Neural cell (in vitro differentiated cells): ENCODE measurements around the gene TNS2. TPM values are rescaled to one million over a fixed set of nuclear protein-coding genes. Genes with fewer than 3 reads are reported as not detected.
"Not testable (repeated sequence)": the region's sequence is repeated elsewhere in the genome, so short reads cannot be mapped to it uniquely, and the experiment has no call there.

ENCODE experiments used
- H2AFZ ChIP-seq: fragments of 200-600, 300-800 bp; sonication (generic), shearing (Covaris generic); 2 replicates; pipeline ENCODE4 v1.6.0; 2014; ENCODE audit warnings: low read depth, mild to moderate bottlenecking, antibody characterized with exemption, low read length, moderate library complexity
- H3F3A ChIP-seq: fragments of 200-600 bp; shearing (Covaris generic); 2 replicates; pipeline ENCODE4 v1.6.1; 2016; ENCODE audit warnings: mild to moderate bottlenecking, moderate library complexity, mixed read lengths, antibody characterized with exemption, low read length; ENCODE audit not compliant: insufficient read depth, poor library complexity, severe bottlenecking
- H3K27ac ChIP-seq: fragments of 200-600, 300-800 bp; sonication (generic), shearing (Covaris generic); 2 replicates; pipeline ENCODE4 v1.5.1; 2014; ENCODE audit warnings: mild to moderate bottlenecking, low read length, moderate library complexity
- H3K27me3 ChIP-seq: fragments of 300-800, 200-600 bp; sonication (generic), shearing (Covaris generic); 2 replicates; pipeline ENCODE4 v1.6.0; 2014; ENCODE audit warnings: mild to moderate bottlenecking, low read depth, low read length, moderate library complexity; ENCODE audit not compliant: insufficient read depth
- H3K36me3 ChIP-seq: fragments of 300-800, 200-600 bp; sonication (generic), shearing (Covaris generic); 2 replicates; pipeline ENCODE4 v1.5.1; 2014; ENCODE audit warnings: mild to moderate bottlenecking, antibody characterized with exemption, low read length, moderate library complexity; ENCODE audit not compliant: insufficient read depth
- H3K4me2 ChIP-seq: fragments of 300-800, 200-600 bp; sonication (generic), shearing (Covaris generic); 2 replicates; pipeline ENCODE4 v1.6.0; 2014; ENCODE audit warnings: mild to moderate bottlenecking, low read length
- H3K4me3 ChIP-seq: fragments of 300-800, 200-600 bp; sonication (generic), shearing (Covaris generic); 2 replicates; pipeline ENCODE4 v1.5.1; 2014; ENCODE audit warnings: mild to moderate bottlenecking, low read length, moderate library complexity
- H3K79me2 ChIP-seq: fragments of 200-600 bp; shearing (Covaris generic); replicated peaks from 2 replicates; pipeline ENCODE4 v1.6.0; 2014; ENCODE audit warnings: mild to moderate bottlenecking, low read length, moderate library complexity; ENCODE audit not compliant: insufficient read depth
- H3K9ac ChIP-seq: fragments of 300-800, 200-600 bp; sonication (generic), shearing (Covaris generic); 2 replicates; pipeline ENCODE4 v1.6.1; 2016; ENCODE audit warnings: mild to moderate bottlenecking, low read length, mixed read lengths
- H3K9me2 ChIP-seq: fragments of 200-600 bp; shearing (Covaris generic); 2 replicates; pipeline ENCODE4 v1.6.1; 2016; ENCODE audit warnings: mild to moderate bottlenecking, low read length, mixed read lengths; ENCODE audit not compliant: insufficient read depth
- H3K9me3 ChIP-seq: fragments of 200-600, 300-800 bp; sonication (generic), shearing (Covaris generic); 2 replicates; pipeline ENCODE4 v1.6.1; 2016; ENCODE audit warnings: mild to moderate bottlenecking, mixed run types, low read length, moderate library complexity, mixed read lengths
- H4K20me1 ChIP-seq: fragments of 200-600 bp; shearing (Covaris generic); 2 replicates; pipeline ENCODE4 v1.6.1; 2016; ENCODE audit warnings: mild to moderate bottlenecking, mixed run types; ENCODE audit not compliant: insufficient read depth
- EP300 ChIP-seq: fragments of 450-650 bp; conservative IDR thresholded peaks from 2 replicates; pipeline ENCODE4 v1.6.1; 2014; ENCODE audit warnings: antibody characterized with exemption, mild to moderate bottlenecking, moderate library complexity; ENCODE audit not compliant: poor library complexity, severe bottlenecking
- EZH2 ChIP-seq: fragments of 200-600, 300-800 bp; shearing (Covaris generic), sonication (generic); IDR thresholded peaks from 2 replicates; pipeline ENCODE4 v1.6.1; 2014; ENCODE audit warnings: antibody characterized with exemption, low read length, borderline replicate concordance, mild to moderate bottlenecking; ENCODE audit not compliant: insufficient read depth, poor library complexity, severe bottlenecking
- MXI1 ChIP-seq: fragments of 450-650 bp; conservative IDR thresholded peaks from 2 replicates; pipeline ENCODE4 v1.6.1; 2014; ENCODE audit warnings: antibody characterized with exemption, mild to moderate bottlenecking; ENCODE audit not compliant: poor library complexity, severe bottlenecking
- POLR2AphosphoS5 ChIP-seq: IDR thresholded peaks from 2 replicates; pipeline ENCODE4 v1.6.1; 2012
- RAD21 ChIP-seq: fragments of 450-650 bp; conservative IDR thresholded peaks from 2 replicates; pipeline ENCODE4 v1.6.1; 2014; ENCODE audit warnings: antibody characterized with exemption, mild to moderate bottlenecking, moderate library complexity
- SMC3 ChIP-seq: fragments of 450-650 bp; conservative IDR thresholded peaks from 2 replicates; pipeline ENCODE4 v1.6.1; 2014; ENCODE audit warnings: antibody characterized with exemption, mild to moderate bottlenecking, moderate library complexity; ENCODE audit not compliant: poor library complexity
- TAF1 ChIP-seq: IDR thresholded peaks from 2 replicates; pipeline ENCODE4 v1.6.1; 2012; ENCODE audit warnings: low read depth
- polyA plus RNA-seq: library from polyadenylated mRNA; depleted of rRNA; stranded (reverse); fragments of >200 nt; gene quantifications from 2 replicates; pipeline ENCODE4 v1.2.3, GENCODE V29; 2014
- TF ChIP-seq, protein P1 (sequence below): IDR thresholded peaks from 2 replicates; pipeline ENCODE4 v1.6.1; 2012; ENCODE audit warnings: borderline replicate concordance
- TF ChIP-seq, protein P2 (sequence below): fragments of 450-650 bp; IDR thresholded peaks from 2 replicates; pipeline ENCODE4 v1.5.1; 2014; ENCODE audit warnings: antibody characterized with exemption, mild to moderate bottlenecking, moderate library complexity; ENCODE audit not compliant: poor library complexity, severe bottlenecking

TNS2 gene
- polyA plus RNA-seq, 1 donor from 2014 or later = 4.2 TPM

DNA sequence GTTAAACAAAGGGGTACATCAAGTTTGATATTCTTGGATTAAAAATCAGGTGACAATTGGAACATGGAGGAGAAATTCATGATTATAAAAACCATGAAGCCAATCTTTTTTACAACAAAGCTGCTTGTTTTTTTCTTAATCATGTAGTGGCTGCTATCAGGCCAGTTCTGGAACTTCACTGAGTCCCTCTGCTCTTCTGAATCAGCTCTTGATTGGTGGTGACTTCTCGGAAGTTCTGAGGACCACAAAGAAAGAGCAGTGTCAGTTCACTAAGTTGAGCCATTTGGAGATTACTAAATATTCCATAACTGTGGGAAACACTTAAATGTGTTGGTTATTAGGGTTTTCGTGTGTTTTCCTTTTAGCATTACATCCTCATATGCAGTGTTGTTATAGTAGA, 35.2 kb upstream of the TNS2 start:
- Histone ChIP-seq H3K79me2 (peaks cover 61% of the 10 kb centered on the region), H3K36me3 (no peaks in the 10 kb centered on the region)

DNA sequence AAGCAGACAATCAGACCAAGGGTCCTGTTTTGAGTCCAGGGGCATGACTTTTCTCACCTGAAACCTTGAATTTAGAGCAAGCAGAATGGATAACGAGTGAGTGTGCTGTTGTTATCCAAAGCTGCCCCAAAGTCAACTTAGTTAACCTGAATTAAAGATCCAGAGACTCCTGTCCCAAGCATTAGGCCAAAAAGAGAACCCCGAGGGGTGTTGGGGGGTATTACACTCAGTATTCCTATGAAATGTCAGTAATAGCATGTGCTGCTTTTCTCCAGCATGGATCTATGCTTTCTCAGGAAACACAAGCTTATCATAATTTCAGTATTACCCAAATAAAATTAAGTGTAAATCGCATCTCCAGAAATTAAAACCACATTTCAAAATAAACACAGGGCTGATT, 24.6 kb upstream of the TNS2 start:
- no peak overlapping the region for H2AFZ ChIP-seq
- no peaks in the 10 kb centered on the region for H3K36me3 ChIP-seq
- no peak overlapping the region for H3K27ac ChIP-seq
- H3K27me3 ChIP-seq = no peaks in the 10 kb centered on the region
- H3K9ac ChIP-seq = no peak overlapping the region
- no peaks in the 10 kb centered on the region for H3K9me2 ChIP-seq
- TF ChIP-seq, protein P1, sequence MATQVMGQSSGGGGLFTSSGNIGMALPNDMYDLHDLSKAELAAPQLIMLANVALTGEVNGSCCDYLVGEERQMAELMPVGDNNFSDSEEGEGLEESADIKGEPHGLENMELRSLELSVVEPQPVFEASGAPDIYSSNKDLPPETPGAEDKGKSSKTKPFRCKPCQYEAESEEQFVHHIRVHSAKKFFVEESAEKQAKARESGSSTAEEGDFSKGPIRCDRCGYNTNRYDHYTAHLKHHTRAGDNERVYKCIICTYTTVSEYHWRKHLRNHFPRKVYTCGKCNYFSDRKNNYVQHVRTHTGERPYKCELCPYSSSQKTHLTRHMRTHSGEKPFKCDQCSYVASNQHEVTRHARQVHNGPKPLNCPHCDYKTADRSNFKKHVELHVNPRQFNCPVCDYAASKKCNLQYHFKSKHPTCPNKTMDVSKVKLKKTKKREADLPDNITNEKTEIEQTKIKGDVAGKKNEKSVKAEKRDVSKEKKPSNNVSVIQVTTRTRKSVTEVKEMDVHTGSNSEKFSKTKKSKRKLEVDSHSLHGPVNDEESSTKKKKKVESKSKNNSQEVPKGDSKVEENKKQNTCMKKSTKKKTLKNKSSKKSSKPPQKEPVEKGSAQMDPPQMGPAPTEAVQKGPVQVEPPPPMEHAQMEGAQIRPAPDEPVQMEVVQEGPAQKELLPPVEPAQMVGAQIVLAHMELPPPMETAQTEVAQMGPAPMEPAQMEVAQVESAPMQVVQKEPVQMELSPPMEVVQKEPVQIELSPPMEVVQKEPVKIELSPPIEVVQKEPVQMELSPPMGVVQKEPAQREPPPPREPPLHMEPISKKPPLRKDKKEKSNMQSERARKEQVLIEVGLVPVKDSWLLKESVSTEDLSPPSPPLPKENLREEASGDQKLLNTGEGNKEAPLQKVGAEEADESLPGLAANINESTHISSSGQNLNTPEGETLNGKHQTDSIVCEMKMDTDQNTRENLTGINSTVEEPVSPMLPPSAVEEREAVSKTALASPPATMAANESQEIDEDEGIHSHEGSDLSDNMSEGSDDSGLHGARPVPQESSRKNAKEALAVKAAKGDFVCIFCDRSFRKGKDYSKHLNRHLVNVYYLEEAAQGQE = no peak
- TF ChIP-seq MXI1 = no peak
- TF ChIP-seq, protein P2, sequence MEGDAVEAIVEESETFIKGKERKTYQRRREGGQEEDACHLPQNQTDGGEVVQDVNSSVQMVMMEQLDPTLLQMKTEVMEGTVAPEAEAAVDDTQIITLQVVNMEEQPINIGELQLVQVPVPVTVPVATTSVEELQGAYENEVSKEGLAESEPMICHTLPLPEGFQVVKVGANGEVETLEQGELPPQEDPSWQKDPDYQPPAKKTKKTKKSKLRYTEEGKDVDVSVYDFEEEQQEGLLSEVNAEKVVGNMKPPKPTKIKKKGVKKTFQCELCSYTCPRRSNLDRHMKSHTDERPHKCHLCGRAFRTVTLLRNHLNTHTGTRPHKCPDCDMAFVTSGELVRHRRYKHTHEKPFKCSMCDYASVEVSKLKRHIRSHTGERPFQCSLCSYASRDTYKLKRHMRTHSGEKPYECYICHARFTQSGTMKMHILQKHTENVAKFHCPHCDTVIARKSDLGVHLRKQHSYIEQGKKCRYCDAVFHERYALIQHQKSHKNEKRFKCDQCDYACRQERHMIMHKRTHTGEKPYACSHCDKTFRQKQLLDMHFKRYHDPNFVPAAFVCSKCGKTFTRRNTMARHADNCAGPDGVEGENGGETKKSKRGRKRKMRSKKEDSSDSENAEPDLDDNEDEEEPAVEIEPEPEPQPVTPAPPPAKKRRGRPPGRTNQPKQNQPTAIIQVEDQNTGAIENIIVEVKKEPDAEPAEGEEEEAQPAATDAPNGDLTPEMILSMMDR = no peak
- TF ChIP-seq SMC3 = no peak
- TF ChIP-seq RAD21 = no peak
- no peak for TF ChIP-seq EZH2
- TF ChIP-seq POLR2AphosphoS5 = no peak
- no peak for TF ChIP-seq TAF1
- no peak for TF ChIP-seq EP300
- H3F3A ChIP-seq = no peaks in the 10 kb centered on the region
- H4K20me1 ChIP-seq = no peaks in the 10 kb centered on the region
- H3K4me2 ChIP-seq = no peak overlapping the region
- no peaks in the 10 kb centered on the region for H3K9me3 ChIP-seq
- H3K4me3 ChIP-seq = no peak overlapping the region
- no peaks in the 10 kb centered on the region for H3K79me2 ChIP-seq

More for the DNA sequence above, 35.2 kb upstream of the TNS2 start:
- H3K9me3 ChIP-seq = no peaks in the 10 kb centered on the region
- no peak overlapping the region for H2AFZ ChIP-seq
- no peak overlapping the region for H3K4me2 ChIP-seq
- H3K4me3 ChIP-seq = no peak overlapping the region
- no peaks in the 10 kb centered on the region for H3F3A ChIP-seq
- H3K27me3 ChIP-seq = no peaks in the 10 kb centered on the region
- H4K20me1 ChIP-seq = peaks cover 7% of the 10 kb centered on the region
- TF ChIP-seq, protein P1 = no peak
- TF ChIP-seq, protein P2 = no peak
- TF ChIP-seq MXI1 (no peak), EP300 (no peak)
- no peaks in the 10 kb centered on the region for H3K9me2 ChIP-seq
- H3K9ac ChIP-seq = no peak overlapping the region
- H3K27ac ChIP-seq = no peak overlapping the region

DNA sequence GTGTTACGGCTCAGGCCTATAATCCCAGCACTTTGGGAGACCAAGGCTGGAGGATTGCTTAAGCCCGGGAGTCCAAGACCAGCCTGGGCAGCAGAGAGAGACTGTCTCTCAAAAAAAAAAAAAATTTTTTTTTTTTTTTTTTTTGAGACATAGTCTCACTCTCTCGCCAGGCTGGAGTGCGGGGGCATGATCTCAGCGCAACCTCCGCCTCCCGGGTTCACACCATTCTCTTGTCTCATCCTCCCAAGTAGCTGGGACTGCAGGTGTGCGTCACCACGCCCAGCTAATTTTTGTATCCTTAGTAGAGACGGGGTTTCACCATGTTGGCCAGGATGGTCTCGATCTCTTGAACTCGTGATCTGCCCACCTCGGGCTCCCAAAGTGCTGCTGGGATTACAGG, 22.9 kb upstream of the TNS2 start:
- H3K9me3 ChIP-seq, H3F3A ChIP-seq, H3K27ac ChIP-seq, H3K27me3 ChIP-seq, H3K4me2 ChIP-seq, H2AFZ ChIP-seq, H4K20me1 ChIP-seq, H3K36me3 ChIP-seq, H3K4me3 ChIP-seq, H3K9me2 ChIP-seq, H3K9ac ChIP-seq, H3K79me2 ChIP-seq: not testable (repeated sequence)
